KOPT-K1 (cell line): ENCODE results near the gene TARS1.

Experiments used
- H3K27ac ChIP-seq: fragments of 200-600 bp; sonication (generic); 2 replicates; pipeline ENCODE4 v1.5.1; 2016; ENCODE audit warnings: antibody characterized with exemption, mild to moderate bottlenecking, low read depth, low read length; ENCODE audit not compliant: poor library complexity, severe bottlenecking
- H3K36me3 ChIP-seq: fragments of 200-600 bp; sonication (generic); 2 replicates; pipeline ENCODE4 v1.5.1; 2017; ENCODE audit warnings: antibody characterized with exemption, mild to moderate bottlenecking, low read length, moderate library complexity; ENCODE audit not compliant: insufficient read depth
- H3K9me3 ChIP-seq: fragments of 200-600 bp; sonication (generic); 2 replicates; pipeline ENCODE4 v1.5.1; 2017; ENCODE audit warnings: antibody characterized with exemption, low read length, mild to moderate bottlenecking; ENCODE audit not compliant: insufficient read depth, poor library complexity, severe bottlenecking

Gene TARS1

DNA sequence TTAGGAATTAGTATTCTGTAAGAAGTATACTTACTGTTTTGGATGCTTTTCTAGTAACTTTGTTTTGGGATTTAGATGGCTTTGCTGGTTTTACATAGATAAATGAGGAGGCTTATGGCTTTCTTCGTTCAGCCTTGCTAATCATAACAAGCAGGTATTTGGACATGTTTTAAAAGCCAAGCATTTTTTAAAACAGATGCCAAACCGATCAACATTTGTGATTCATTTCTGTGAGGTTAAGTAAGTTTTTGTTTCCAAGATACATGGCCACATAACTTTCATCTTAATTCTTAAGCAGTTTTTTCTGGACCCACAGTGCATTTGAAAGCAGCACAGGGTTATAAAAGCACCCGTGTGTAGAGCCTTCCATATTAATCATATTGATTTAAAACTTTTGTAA lies 21.7 kb downstream of the TARS1 start:
- no peaks in the 10 kb centered on the region for H3K9me3 ChIP-seq
- peaks cover 100% of the 10 kb centered on the region for H3K36me3 ChIP-seq
- H3K27ac ChIP-seq = no peak overlapping the region

DNA sequence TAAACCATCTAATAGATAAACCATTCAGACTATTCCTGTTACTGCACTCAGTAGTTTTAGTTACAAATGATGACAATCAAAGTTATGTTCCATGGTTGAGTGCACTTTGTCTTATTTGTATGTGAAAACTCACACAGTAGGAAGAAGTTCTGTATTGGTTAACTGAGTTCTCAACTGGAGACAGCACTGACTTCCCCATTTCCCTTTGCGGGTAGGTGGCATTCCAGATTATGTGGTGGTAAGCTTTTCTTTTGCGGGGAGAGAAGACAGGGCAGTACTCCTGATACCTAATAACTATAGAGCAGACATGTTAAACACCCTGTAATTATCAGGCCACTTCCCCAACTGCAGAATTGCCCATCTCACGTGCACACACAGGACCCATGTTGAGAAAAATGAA lies 24.4 kb downstream of the TARS1 start:
- Histone ChIP-seq H3K9me3 (no peaks in the 10 kb centered on the region), H3K36me3 (peaks cover 100% of the 10 kb centered on the region), H3K27ac (no peak overlapping the region)

DNA sequence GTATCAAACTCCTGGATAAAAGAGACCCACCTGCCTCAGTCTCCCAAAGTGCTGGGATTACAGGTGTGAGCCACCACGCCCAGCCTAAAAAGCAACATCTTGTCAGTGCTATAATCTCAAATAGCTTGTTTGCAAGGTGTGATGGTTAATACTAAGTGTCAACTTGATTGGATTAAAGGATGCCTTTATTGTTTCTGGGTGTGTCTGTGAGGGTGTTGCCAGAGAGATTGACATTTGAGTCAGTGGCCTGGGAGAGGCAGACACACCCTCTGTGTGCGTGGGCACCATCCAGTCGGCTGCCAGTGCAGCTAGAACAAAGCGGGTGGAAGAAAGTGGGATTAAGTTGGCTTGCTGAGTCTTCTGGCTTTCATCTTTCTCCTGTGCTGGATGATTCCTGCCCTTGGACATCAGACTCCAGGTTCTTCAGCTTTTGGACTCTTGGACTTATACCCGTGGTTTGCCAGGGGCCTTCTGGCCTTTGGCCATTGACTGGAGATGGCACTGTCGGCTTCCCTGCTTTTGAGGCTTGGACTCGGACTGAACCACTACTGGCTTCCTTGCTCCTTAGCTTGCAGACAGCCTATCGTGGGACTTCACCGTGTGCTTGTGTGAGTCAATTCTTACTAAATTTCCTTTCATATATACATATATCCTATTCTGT lies 28.1 kb downstream of the TARS1 start:
- no peaks in the 10 kb centered on the region for H3K9me3 ChIP-seq
- H3K27ac ChIP-seq = no peak overlapping the region
- peaks cover 100% of the 10 kb centered on the region for H3K36me3 ChIP-seq

DNA sequence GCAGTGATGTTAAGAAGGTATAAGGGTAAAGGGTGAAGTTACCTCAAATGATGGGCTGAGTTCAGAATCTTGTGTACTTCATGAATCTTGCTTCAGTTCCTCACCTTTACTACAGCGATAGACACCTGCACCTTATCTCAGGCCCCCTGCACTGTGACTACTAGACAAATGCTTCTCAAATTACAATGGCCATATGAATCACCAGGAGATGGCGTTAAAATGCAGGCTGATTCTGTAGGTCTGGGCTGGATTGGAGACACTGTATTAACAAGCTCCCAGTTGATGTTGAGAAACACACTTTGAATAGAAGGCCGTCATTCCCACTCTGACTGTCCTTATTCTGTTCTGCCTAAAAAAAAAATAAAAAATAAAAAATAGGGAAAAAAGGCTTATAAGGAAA lies 29.8 kb downstream of the TARS1 start:
- Histone ChIP-seq H3K36me3 (peaks cover 100% of the 10 kb centered on the region), H3K27ac (no peak overlapping the region), H3K9me3 (no peaks in the 10 kb centered on the region)

DNA sequence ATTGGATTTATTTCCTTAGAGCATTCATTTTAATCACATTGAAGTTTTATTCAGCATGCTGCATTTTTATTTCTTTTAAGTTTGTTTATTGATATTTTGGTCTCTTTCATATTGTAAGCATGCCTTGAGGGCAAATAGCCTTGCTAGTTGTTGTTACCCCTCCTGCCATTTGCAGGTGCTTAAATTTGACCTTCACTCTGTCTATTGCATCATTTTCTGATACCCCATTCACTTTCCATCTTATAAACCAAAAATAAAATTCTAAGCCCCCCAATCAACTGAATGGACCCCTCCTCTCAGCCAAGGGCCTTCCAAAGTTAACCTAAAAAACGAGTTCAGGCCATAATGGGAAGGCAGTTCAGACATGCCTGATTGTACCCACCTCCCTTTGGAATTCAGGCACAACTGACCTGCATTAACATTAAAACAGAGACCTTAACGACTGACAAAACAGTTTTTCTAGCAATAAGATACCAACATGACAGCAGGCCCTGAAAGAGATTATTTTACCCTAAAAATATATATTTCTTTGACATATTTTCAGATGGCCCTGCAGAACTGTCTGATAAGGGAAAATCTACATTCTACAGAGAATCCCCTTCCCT lies 32.1 kb downstream of the TARS1 start:
- H3K27ac ChIP-seq = no peak overlapping the region
- no peaks in the 10 kb centered on the region for H3K9me3 ChIP-seq
- peaks cover 100% of the 10 kb centered on the region for H3K36me3 ChIP-seq

DNA sequence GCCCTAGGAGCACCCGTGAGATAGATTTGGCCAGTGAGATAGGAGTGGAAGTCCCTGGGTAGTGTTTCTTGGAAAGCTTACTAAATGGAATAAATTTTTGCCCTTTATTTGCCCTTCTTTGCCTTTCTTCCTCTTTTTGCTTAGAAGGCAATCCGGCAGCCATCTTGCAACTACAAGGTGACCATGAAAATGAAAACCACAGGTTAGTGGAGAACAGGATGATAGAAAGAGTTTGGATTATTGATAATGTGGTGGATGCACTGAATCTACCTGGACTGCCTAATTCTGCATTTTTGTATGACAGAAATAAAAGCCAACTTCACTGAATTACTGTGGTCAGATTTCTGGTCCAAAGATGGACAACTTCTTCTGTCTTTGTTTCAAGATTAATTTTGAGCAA lies 33.2 kb downstream of the TARS1 start:
- Histone ChIP-seq H3K9me3 (no peaks in the 10 kb centered on the region), H3K36me3 (peaks cover 95% of the 10 kb centered on the region), H3K27ac (no peak overlapping the region)

DNA sequence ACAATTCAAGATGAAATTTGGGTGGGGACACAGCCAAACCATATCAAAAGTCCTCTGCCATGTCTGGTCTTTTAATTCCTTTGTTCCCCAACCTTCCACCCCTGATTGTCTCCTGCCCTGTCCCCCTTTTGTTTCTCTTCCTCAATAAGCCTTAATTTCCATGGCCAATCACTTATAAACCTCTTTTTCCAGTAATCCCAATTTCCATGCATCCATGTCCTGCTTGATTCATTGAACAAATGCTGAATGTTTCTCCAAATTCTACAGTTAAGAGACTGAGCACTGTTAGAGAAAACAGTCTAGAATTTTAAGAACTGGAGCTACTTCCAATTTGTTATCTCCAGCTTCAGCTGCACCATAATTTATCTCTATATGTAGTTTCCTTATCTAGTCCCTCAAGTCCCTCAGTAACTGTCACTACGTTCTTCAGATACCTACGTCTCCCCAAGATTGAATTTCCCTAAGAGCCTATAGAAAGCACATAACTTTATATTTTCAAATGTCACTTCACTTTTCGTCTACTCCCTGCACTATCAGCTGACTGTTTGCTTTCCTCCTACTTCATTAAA lies 34.2 kb downstream of the TARS1 start:
- Histone ChIP-seq H3K9me3 (no peaks in the 10 kb centered on the region), H3K27ac (no peak overlapping the region), H3K36me3 (peaks cover 91% of the 10 kb centered on the region)

DNA sequence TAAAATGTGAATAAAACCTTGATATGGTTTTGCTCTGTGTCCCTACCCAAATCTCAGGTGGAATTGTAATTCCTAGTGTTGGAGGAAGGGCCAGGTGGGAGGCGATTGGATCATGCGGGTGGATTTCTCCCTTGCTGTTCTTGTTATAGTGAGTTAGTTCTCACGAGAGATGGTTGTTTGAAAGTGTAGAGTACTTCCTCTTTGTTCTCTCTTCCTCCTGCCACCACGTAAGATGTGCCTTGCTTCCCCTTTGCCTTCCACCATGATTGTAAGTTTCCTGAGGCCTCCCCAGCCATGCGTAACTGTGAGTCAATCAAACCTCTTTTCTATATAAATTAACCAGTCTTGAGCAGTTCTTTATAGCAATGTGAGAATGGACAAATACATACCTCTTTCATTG lies 34.9 kb downstream of the TARS1 start:
- Histone ChIP-seq H3K27ac (no peak overlapping the region), H3K9me3 (no peaks in the 10 kb centered on the region), H3K36me3 (peaks cover 84% of the 10 kb centered on the region)

DNA sequence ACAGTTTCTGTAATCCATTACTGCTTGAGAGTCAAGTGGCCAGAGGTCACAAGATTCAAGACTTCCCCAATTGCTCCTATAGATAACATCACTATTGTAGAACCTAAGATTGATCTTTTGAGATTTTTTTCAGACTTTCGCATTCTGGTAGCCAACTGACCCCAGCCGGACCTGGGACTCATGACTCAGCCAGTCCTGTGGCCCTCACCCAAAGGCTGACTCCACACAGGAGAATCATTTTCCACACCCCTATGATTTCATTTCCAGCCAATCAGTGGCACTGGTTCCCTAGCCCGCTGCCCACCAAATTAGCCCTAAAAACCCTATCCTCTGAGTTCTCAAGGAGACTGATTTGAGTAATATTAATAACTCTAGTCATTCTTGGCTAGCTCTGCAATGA lies 36.2 kb downstream of the TARS1 start:
- Histone ChIP-seq H3K27ac (no peak overlapping the region), H3K9me3 (no peaks in the 10 kb centered on the region), H3K36me3 (peaks cover 71% of the 10 kb centered on the region)

DNA sequence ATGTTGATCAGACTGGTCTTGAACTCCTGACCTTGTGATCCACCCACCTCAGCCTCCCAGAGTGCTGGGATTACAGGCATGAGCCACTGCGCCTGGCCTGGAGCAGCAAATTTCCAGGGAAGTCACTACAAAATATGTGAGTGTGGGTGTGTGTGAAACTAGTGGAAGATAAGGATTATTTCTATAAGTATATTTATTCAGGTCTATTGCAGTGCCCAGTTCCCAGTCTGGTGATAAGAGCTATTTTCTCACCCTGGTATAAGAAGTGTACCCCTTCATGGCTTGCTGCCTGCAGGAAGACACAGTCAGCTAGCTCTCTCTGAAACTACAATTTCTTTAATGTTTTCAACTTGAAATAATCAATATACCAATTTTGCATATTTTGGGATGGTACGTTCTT lies 37.1 kb downstream of the TARS1 start:
- Histone ChIP-seq H3K9me3 (no peaks in the 10 kb centered on the region), H3K27ac (no peak overlapping the region), H3K36me3 (peaks cover 64% of the 10 kb centered on the region)

DNA sequence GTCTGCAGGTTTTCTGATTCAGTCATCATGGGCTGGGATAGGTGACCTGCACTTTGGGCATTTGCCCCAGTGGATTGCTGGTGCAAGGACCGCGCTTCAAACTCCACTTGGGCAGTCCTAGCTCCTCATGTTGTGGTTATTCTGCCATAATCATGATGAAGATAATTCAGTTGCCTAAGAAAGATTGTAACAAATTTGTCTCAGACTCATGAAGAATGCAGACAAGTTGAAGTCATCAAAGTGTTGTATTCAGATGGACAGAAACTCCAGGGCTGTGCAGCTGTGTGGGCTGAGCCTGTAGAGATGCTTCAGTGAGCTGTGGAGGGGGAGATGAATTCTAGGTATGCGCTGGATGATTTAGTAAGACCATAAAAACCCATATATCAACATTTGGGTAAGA lies 38.5 kb downstream of the TARS1 start:
- no peaks in the 10 kb centered on the region for H3K9me3 ChIP-seq
- H3K36me3 ChIP-seq = peaks cover 54% of the 10 kb centered on the region
- H3K27ac ChIP-seq = no peak overlapping the region

DNA sequence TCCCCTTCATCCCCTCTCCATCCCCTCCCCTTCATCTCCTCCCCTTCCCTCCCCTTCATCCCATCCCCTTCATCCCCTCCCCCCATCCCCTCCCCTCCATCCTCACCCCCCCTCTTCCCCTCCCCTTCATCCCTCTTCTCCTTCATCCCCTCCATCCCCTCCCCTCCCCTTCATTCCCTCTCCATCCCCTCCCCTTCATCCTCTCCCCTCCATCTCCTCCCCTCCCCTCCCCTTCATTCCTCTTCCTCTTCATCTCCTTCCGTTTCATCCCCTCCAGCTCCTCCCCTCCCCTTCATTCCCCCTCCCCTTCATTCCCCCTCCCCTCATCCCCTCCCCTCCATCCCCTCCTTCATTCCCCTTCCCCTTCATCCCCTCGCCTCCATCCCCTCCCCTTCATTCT lies 40.1 kb downstream of the TARS1 start:
- Histone ChIP-seq H3K27ac (no peak overlapping the region), H3K36me3 (peaks cover 38% of the 10 kb centered on the region), H3K9me3 (no peaks in the 10 kb centered on the region)

DNA sequence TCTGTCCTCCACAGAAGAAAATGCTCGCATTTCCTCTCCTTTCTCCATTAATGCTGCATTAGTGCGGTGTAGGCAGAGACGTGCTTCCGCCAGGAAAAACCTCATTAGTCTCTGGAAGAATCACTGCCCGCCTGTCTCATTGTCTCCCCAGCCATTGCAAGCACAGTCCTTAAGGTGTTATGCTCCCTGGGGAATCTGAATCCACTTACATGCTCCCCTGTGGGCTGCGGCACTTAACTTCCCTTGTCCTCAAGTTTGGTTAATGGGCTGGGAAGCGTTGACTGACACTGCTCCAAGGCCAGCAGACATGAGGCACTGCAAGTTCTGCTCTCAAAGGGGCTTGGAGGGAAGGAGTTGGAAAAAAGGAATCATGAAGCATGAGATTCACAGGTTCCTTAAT lies 41.6 kb downstream of the TARS1 start:
- H3K9me3 ChIP-seq = no peaks in the 10 kb centered on the region
- peaks cover 24% of the 10 kb centered on the region for H3K36me3 ChIP-seq
- H3K27ac ChIP-seq = no peak overlapping the region

DNA sequence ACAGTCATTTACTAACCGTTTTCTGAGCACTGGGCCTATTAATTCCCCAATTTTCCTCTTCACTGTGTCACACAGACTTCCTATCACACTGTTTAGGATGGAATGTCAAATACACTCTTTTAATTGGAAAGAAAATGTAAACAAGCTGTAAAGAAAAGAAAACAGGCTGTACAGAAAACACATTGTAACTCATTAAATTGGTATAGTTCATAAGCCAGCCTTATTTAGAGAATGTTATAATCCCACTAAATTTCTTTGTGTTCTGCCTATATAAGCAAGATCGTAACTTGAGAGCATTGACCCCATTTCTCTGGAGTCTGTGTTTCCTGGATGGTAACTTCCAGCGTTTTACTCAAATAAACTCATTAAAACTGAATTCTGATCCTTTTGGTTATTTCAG lies 46.5 kb downstream of the TARS1 start:
- peaks cover 6% of the 10 kb centered on the region; the same call in 1 of the 2 replicates for H3K36me3 ChIP-seq
- no peak overlapping the region for H3K27ac ChIP-seq
- no peaks in the 10 kb centered on the region for H3K9me3 ChIP-seq

DNA sequence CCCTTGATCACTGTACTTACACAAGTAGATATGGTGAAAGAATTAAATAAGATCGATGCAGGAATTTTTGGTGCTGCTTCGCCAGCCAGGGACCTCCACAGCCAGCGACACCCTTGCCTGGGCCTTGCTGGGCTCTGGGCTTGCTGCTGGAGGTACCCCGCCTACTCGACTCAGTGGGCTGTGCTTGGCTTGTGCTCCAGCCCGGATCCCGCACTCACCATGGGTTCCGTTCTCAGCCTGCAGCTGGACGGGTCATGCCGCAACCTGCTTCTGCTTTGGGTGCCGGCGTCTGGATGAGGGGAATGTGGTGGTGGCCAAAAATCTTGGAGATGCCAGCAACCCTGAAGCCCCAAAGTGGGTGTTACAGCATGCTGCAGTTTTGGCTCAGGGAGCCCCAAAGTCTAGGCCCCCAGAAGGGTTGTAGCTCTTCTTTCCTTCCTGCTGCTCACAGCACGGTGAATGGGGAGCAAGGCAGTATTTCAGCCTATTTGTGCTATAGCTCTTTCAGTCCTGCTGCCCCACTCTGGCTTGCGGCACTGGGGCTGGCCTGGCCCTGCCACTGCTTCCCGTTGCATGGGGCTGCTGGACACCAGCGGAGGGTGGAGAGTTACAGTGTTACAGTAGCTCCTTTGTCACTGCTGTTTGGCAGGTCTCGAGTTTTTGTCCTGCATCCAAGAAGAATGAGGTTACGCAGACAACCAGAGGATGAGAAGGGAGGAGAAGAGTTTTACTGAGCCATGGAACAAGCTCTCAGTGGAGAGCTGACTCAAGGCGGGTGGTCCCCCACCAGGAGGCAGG lies 48.0 kb downstream of the TARS1 start:
- no peaks in the 10 kb centered on the region for H3K9me3 ChIP-seq
- no peaks in the 10 kb centered on the region for H3K36me3 ChIP-seq
- no peak overlapping the region for H3K27ac ChIP-seq
